Measurements from ENCODE around the gene FPR3. TPM values are rescaled to one million over a fixed set of nuclear protein-coding genes. Genes with fewer than 3 reads are reported as not detected.

The FPR3 gene
- total RNA-seq, 1 experiment from 2014 or later, result not detected

DNA sequence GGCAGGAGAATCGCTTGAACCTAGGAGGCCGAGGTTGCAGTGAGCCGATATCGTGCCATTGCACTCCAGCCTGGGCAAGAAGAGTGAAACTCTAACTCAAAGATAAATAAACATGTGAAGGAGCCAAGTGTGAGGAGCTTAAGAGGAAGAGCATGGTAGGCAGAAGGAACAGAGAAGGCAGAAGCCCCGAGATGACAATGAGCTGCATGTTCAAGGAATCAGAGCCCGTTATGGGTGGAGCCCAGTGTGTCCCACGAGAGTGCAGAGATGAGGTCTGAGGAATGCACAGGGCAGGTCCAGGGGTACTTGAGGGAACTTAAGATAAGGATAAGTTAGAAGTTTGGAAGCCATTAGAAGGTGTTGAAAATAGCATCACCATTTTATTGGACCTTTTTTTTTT, 33.3 kb upstream of the FPR3 start:
- H3K9me3 Mint-ChIP-seq (ENCODE audit: unreplicated experiment), result peaks cover 31% of the 10 kb centered on the region
- ChIA-PET POLR2A (no interaction called here), CTCF (no interaction called here)
- H3K27ac Mint-ChIP-seq (ENCODE audit: unreplicated experiment), result no peak overlapping the region
- TF ChIP-seq, protein P1, sequence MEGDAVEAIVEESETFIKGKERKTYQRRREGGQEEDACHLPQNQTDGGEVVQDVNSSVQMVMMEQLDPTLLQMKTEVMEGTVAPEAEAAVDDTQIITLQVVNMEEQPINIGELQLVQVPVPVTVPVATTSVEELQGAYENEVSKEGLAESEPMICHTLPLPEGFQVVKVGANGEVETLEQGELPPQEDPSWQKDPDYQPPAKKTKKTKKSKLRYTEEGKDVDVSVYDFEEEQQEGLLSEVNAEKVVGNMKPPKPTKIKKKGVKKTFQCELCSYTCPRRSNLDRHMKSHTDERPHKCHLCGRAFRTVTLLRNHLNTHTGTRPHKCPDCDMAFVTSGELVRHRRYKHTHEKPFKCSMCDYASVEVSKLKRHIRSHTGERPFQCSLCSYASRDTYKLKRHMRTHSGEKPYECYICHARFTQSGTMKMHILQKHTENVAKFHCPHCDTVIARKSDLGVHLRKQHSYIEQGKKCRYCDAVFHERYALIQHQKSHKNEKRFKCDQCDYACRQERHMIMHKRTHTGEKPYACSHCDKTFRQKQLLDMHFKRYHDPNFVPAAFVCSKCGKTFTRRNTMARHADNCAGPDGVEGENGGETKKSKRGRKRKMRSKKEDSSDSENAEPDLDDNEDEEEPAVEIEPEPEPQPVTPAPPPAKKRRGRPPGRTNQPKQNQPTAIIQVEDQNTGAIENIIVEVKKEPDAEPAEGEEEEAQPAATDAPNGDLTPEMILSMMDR (IDR thresholded peaks at IDR 0.05; ENCODE audit: insufficient read depth in 1 of 2, low read depth in 1 of 2, low read length in 1 of 2, severe bottlenecking in 1 of 2, unreplicated experiment in 1 of 2), result no peak
- peaks cover 6% of the 10 kb centered on the region for H3K36me3 Mint-ChIP-seq (ENCODE audit: insufficient read depth, unreplicated experiment)
- Histone ChIP-seq H3K27me3 (replicated peaks; ENCODE audit: control insufficient read depth, insufficient read depth, low read length) (no peaks in the 10 kb centered on the region), H3K9me3 (peaks cover 4% of the 10 kb centered on the region; the same call in 1 of the 2 replicates), H3K4me3 (ENCODE audit: low read depth, low read length) (no peak overlapping the region), H3K36me3 (ENCODE audit: control insufficient read depth, insufficient read depth, low read length) (no peaks in the 10 kb centered on the region), H3K4me1 (no peaks in the 10 kb centered on the region)
- peaks cover 6% of the 10 kb centered on the region for H3K27me3 Mint-ChIP-seq (ENCODE audit: insufficient read depth, unreplicated experiment)
- intact Hi-C loops (cut with micrococcal nuclease; ENCODE audit: unreplicated experiment), result no loop called here
- no peak overlapping the region for H3K4me3 Mint-ChIP-seq (ENCODE audit: unreplicated experiment)
- no peak for DNase-seq
- BruUV-seq (replicated peaks), result no TSS peak
- H3K4me1 Mint-ChIP-seq (ENCODE audit: low read depth, unreplicated experiment), result no peaks in the 10 kb centered on the region

DNA sequence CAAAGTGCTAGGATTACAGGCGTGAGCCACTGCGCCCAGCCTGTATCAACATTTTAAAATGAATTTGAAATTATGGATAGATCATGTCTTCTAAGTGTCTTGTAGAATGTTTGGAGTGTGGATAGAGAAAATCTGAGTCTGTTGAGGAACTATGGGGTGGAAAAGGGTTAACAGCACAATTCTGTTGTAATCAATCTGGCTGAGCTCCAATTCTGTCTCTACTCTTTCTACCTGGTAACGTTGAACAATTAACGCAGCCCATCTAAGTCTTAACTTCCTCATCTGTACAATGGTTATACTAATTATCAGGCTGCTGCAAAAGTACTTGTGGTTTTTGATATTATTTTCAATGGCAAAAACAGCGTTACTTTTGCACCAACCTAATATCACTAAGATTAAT, 29.9 kb upstream of the FPR3 start:
- H3K27me3 ChIP-seq (replicated peaks; ENCODE audit: control insufficient read depth, insufficient read depth, low read length), result no peaks in the 10 kb centered on the region; the same call in 1 of the 2 replicates
- CTCF ChIA-PET, result no interaction called here
- H3K27ac Mint-ChIP-seq (ENCODE audit: unreplicated experiment), result no peak overlapping the region
- H3K36me3 ChIP-seq (ENCODE audit: control insufficient read depth, insufficient read depth, low read length), result no peaks in the 10 kb centered on the region
- intact Hi-C loops (cut with micrococcal nuclease; ENCODE audit: unreplicated experiment), result no loop called here
- peaks cover 23% of the 10 kb centered on the region for H3K9me3 Mint-ChIP-seq (ENCODE audit: unreplicated experiment)
- H3K4me3 ChIP-seq (ENCODE audit: low read depth, low read length), result no peak overlapping the region
- peaks cover 10% of the 10 kb centered on the region for H3K27me3 Mint-ChIP-seq (ENCODE audit: insufficient read depth, unreplicated experiment)
- TF ChIP-seq, protein P1 (IDR thresholded peaks at IDR 0.05; ENCODE audit: insufficient read depth in 1 of 2, low read depth in 1 of 2, low read length in 1 of 2, severe bottlenecking in 1 of 2, unreplicated experiment in 1 of 2), result no peak
- no TSS peak for BruUV-seq (replicated peaks)
- no peak for DNase-seq
- H3K36me3 Mint-ChIP-seq (ENCODE audit: insufficient read depth, unreplicated experiment), result peaks cover 6% of the 10 kb centered on the region
- no peaks in the 10 kb centered on the region for H3K4me1 ChIP-seq
- no peak overlapping the region for H3K4me3 Mint-ChIP-seq (ENCODE audit: unreplicated experiment)
- H3K4me1 Mint-ChIP-seq (ENCODE audit: low read depth, unreplicated experiment), result no peaks in the 10 kb centered on the region
- POLR2A ChIA-PET, result no interaction called here
- peaks cover 4% of the 10 kb centered on the region; the same call in 1 of the 2 replicates for H3K9me3 ChIP-seq

DNA sequence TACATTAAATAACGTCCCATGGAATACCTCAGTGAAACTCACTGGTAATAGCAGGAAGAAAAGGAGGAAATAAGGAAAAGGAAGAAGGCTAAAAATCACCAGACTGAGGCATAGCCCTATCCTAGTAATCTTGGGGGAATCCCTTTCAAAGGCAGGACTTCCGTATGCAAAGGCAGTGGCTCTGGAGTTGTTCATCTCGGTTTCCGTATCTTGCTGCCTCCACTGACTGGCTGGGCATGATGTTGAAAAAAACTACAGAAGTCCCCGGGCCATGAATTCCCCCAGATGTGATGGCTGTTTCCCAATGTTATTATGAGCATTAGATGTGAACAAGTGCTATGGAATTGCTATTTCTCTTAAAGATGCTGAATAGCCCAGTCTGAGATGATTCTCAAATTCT, 28.5 kb upstream of the FPR3 start:
- Mint-ChIP-seq H3K4me1 (ENCODE audit: low read depth, unreplicated experiment) (no peaks in the 10 kb centered on the region), H3K4me3 (ENCODE audit: unreplicated experiment) (no peak overlapping the region), H3K27me3 (ENCODE audit: insufficient read depth, unreplicated experiment) (peaks cover 10% of the 10 kb centered on the region), H3K9me3 (ENCODE audit: unreplicated experiment) (peaks cover 23% of the 10 kb centered on the region), H3K36me3 (ENCODE audit: insufficient read depth, unreplicated experiment) (peaks cover 4% of the 10 kb centered on the region), H3K27ac (ENCODE audit: unreplicated experiment) (no peak overlapping the region)
- BruUV-seq (replicated peaks), result no TSS peak
- POLR2A ChIA-PET, result no interaction called here
- TF ChIP-seq, protein P1 (IDR thresholded peaks at IDR 0.05; ENCODE audit: insufficient read depth in 1 of 2, low read depth in 1 of 2, low read length in 1 of 2, severe bottlenecking in 1 of 2, unreplicated experiment in 1 of 2), result no peak
- no peaks in the 10 kb centered on the region for H3K4me1 ChIP-seq
- no peaks in the 10 kb centered on the region for H3K36me3 ChIP-seq (ENCODE audit: control insufficient read depth, insufficient read depth, low read length)
- intact Hi-C loops (cut with micrococcal nuclease; ENCODE audit: unreplicated experiment), result no loop called here
- DNase-seq, result no peak
- CTCF ChIA-PET, result no interaction called here
- 0 out of 2 replicates have a peak, but pooled peaks cover under 1% of the 10 kb centered on the region for H3K9me3 ChIP-seq
- H3K27me3 ChIP-seq (replicated peaks; ENCODE audit: control insufficient read depth, insufficient read depth, low read length), result no peaks in the 10 kb centered on the region; the same call in 1 of the 2 replicates
- no peak overlapping the region for H3K4me3 ChIP-seq (ENCODE audit: low read depth, low read length)
